Measurements from ENCODE around the gene AHDC1.
A peak's percentile ranks its signal among the peaks of the same experiment; 100 is the strongest.

The AHDC1 gene

GRCh38 chr1:27575840-27576331 lies 28.1 kb downstream of the AHDC1 start:
- DNase-seq: no peak

DNA sequence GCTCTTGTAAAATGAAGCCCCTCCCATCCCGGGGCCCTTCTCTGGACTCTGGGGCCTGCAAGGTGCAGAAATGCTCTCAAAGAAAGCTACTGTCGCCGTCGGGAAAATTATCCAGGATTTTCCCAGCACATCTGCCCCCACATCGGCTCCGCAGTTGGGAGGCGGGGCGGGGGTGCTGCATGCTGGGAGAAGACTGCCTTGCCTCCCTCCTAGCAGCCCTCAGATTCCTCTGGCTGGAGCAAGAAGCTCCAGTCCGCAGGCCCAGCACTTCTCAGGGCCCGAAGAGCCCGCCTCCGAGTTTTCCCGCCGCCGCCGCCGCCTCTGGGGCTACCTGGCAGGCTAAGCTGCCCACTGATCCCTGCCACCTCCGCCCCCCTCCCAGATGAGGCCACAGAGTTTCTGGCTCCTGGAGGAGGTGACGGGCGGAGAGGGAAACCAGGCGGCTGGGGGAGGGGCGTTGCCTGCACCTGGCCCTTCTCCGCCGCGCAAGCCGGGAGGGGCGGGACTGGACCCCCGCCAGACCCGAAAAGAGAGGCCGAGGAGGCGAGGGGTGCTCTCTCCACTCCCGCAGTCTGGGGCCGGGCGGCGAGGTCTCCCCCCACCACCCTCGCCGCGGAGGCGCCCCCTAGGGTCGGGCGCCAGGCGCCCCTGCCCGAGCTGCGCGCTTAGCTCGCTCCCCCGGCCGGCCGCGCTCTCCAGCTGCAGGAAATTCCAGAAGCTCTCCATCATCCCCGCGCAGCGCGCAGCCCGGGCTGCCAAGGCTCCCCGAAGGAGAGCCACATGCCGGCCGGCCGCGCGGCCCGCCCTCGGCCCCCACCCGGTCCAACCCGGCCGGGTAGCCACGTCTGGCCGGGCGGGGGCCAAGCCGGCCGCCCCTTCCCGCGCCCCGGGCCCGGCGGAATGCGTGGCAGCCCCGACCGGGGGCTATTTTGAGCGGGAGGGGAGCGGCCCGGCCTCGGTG lies 28.8 kb downstream of the AHDC1 start:
- DNase-seq: no peak

DNA sequence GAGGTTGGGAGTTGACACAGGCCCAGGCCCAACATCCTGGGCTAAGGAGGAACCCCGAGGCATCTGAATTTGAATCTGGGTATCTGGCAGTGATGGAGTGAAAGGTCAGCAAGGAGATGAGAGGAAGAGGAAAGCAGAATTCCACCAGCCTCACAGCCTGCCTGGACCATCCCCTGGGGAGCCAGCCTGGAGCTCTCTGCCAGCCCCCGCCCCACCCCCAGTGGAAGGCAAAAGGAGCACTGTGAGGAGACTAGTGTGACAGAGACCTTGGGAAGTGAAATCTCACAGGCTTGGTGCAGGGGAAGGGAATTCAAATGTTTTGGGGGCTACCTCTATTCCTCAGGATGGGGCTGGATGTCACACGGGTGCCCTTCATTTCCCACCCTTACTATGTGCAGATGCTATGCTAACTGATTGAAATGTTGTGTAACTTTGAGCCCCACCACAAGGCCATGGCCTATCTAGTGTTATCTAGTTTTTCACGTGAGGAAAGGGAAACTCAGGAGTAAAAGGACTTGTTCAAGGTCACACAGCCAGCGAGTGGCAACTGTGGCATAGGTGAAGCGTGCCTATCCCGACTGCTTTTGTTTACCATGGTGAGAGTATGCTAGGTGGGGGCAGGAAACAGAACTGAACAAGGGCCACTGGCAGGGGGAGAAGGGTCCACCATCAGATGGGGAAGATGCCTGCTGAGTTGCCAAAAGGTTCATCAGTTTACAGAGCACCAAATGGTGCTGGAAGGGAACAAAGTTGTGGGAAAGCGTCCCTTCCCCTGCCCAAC lies 29.8 kb downstream of the AHDC1 start:
- DNase-seq: no peak

DNA sequence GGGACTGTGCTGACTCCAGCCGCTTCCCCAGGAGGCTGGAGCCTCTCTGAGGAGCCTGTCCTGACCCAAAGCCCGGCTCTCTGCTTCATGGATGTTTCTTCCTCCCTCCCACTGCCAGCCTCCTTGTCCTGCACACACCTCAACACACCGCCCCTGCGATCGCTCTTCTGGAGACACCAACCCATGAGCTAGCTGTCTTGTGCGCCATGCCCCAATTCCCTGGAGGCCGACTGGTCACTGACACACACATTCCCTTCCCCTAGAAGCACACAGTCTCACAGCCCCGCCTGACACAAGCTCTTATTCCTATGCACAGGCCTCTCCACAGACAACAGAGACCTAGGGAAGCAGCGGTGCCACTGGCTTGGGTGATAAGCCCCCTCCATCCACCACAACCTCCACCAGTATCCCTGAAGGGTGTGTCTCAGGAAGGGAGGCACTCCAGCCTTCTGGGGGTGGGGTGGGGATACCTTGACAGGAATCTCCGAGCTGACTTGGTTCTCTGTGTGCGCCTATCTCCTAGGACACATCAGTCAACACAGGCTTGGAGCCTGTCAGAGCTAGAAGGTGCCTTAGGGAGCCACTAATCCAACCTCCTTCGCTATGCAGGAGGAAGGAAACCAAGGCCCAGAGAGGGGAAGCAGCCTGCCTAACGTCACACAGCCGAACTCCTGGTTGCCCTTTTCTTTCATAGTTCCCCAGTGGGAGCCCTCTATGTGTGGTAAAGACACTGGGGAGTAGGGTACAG lies 31.1 kb downstream of the AHDC1 start:
- no peak for DNase-seq

DNA sequence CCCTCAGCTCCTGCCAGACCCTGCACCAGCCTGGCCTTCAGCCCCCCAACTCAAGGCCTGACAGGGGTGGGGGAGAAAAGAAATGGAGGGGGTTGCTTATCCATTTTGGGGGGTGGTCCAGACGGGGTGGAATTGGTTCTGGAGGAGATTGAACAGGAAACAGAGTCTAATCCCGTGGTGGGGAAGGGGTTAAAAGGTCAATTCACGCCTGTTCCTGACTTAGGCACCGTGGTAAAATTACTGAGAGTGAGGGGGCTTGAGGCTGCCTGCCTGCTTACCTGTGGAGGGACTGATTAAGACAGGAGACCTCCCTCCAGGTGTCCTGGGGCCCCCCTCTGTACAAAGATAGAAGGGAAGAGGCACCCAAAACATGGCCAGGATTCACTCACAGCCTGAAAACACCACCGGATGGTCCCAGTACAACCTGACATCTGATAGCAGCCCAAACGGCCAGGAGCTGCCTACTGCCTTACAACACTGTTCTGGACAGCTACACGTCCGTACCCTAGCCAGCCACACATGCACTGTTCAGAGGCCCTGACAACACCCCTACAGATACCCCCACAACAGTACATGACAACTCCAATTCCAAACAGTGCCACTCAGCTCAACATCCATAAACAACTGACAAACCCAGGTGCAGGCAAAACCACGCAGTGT lies 31.8 kb downstream of the AHDC1 start:
- no peak for DNase-seq

GRCh38 chr1:27571439-27572018 lies 32.4 kb downstream of the AHDC1 start:
- no peak for DNase-seq

GRCh38 chr1:27570784-27571183 lies 33.2 kb downstream of the AHDC1 start:
- DNase-seq: no peak

GRCh38 chr1:27570356-27570755 lies 33.6 kb downstream of the AHDC1 start:
- no peak for DNase-seq

DNA sequence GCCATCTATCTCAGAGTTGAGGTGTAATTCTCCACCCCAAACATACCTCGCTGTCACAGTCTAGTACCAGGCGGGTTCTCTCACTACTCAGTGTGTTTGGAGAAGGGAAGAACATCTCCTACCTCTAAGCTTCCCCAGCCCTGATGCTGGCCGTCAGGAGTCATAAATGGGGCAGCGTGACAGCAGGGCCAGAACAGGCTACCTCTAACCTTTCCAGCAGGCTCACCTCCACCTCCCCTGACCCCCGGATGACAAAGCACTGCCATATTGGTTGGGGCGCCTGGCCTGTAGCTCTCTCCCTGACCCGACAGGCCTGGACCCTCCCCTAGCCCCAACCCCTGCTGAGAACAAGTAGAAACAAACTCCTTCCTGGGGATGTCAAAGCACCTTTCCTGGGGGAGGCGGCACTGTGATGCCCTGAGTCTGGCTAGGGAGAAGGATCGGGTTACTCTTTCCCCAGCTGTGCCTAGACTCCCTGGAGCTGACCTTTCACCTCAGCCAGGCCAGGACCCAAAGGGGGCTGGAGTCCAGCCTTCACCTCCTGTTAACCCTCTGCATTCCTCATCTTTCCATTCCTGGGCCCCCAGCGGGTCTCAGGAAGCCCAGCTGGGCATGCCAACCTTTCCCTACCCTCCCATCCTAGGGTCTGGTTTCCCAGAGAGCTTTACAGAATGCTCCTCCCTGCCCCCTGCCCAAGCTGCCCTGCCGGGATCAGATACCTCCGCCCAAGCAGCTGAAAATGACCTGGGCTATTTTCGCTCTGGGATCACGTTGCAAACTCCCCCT lies 34.2 kb downstream of the AHDC1 start:
- DNase-seq: peak; percentile 4

GRCh38 chr1:27569088-27569460 lies 34.9 kb downstream of the AHDC1 start:
- peak; percentile 24 for DNase-seq

- DNase-seq: peak; percentile 96
These were observed 35.5 kb downstream of the AHDC1 start for GRCh38 chr1:27568300-27569087.

- no peak for DNase-seq
These were observed 36.0 kb downstream of the AHDC1 start for GRCh38 chr1:27567971-27568299.

DNA sequence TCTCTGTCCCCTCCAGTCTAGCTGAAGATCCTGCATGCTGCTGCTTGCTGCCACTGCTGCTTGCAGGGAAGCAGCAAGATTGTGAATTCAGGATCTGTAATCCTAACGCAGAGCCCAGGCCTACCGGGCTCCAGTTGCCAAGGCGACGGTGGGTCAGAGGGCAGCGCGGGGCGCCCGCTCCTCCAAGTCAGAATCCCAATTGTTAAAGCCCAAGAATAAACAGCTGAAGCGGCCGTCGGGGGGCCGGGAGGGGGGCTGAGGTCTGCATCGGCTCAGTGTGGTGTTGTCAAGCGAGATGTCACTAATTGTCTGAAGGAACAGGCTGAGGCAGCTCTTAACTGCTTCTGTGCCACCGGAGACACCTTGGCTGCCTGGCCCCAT lies 36.8 kb downstream of the AHDC1 start:
- no peak for DNase-seq

- DNase-seq: no peak
These were observed 37.3 kb downstream of the AHDC1 start for GRCh38 chr1:27566462-27567145.

DNA sequence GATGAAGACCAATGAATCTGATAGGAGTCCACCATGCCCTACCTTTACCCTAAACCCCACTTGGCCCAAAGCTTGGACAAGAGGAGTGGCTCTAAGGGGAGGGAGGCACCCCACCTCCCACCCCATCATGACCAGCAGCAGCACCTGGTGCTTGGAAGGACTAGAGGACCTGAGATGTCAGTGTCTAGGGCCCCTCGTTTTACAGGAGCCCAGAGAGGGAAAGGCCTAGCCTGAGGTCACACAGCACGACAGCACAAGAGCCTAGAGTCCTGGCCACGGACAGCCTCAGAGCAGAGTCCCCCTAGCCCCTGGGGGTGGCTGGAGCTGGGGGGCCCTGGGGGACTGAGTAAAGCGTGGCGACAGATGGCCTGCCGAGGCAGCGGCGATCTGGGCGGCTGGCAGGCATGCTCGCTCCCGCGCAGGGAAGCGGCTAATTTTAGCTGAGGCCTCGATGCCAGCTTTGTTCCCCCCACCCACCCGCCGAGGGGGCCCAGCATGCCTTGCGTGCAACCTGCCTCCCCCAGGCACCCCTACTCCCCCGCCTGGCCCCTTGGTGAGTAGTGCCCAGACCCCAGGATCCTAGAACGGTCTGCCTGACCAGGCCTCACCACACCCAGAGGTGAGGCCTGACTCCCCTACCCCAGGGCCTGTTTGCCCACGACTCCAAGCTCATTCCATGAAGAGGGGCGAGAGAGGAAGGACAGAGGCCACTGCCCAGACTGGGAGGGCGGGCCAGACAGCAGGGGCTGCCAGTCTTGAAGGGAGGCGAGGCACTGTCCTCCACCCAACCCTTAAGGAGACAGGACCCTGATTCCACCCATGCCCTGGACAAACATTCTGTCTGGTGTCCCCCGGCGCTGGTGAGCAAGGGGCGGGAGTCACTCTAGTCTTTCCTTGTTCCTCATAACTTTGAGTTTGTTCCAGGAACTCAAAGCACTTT lies 39.0 kb downstream of the AHDC1 start:
- no peak for DNase-seq

DNA sequence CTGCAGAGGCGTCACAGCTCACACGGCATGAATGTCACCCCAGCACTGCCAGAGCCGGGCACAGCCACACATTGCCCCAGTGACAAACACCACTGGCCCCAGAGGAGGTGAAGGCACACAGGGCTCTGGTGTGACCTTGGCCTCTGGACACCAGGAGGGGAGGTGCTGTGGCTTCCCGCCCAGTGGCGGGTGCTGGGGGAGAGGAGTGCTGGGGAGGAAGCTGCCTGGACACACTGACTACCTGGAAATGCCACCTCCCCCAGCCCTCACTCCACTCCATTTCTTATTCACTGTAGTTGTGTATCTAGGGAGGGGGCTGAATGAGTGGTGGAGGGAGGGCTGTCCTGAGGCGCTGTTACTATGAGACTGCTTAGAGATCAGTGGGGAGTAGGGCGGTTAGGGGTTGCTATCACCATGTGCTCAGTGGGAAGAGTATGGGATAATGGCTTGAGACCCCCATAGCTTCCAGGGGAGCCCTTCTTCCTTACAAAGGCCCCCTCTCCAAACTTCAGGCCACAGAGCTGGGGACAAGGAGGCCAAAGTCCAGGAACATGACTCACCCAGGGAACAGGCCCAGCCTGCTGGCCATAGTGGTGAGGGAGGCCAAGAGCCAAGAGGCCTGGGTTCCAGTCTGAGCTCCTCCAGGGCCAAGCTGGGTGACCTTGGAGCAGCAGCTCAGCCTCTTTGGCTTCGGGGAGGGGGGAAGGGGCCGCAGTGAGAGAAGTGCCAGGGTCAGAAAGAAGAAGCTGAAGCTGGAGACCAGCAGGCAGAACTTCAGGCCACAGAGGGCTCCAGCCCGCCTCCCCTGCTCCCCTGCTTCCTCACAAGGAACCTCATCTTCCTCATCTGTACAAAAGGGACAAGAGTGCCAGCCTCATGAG lies 40.1 kb downstream of the AHDC1 start:
- DNase-seq: no peak

- DNase-seq: no peak
These were observed 40.7 kb downstream of the AHDC1 start for GRCh38 chr1:27563341-27563590.

Data from CD4-positive, alpha-beta T cell treated with Interleukin-10 for 1 hour (primary cell).